Heart left ventricle (tissue), 13 donors: ENCODE measurements around the gene SSU72.

Source experiments
- CTCF ChIP-seq, 12 donors: fragments of 200-600 bp; sonication (generic) in 4 of 12; IDR thresholded peaks; one replicate each; pipeline versions ENCODE4 v1.5.0 to v1.8.0; 2018 to 2022; ENCODE audit warnings: antibody characterized with exemption in 12 of 12, mild to moderate bottlenecking in 5 of 12
- POLR2A ChIP-seq, 2 donors: fragments of 450-650 bp; IDR thresholded peaks; one replicate each; pipeline ENCODE4 v1.6.1; 2017; ENCODE audit warnings: antibody characterized with exemption in 2 of 2, mild to moderate bottlenecking in 2 of 2, moderate library complexity in 2 of 2
- donor health status: ischemic (EF 13 %, LVEDD 7.1; RV severe dilation, severe dysfunction).
- donor health status: DM: no; HTN: yes; CAD: no.
- donor health status: DM: no; HTN: no; CAD: no.
- donor health status: ischemic (EF 25% LVEDD 6.9; RV normal size, moderate dysfunction).
- donor health status: ischemic (EF 25% LVEDD 5.7; RV mildly dilated, moderate dysfunction).
- donor health status: ischemic (EF 35%, LVEDD 5.7; RV mildly dilated, moderate dysfunction).
- donor health status: nonischemic (EF 11% LVEDD 7.7; RV severe dilation, severe dysfunction).
- donor health status: DM: yes; HTN: yes; CAD: no.
- donor health status: PGD.
- donor health status: ischemic (EF 29% LVEDD 5.4; RV normal size, mild dysfunction).
- donor health status: nonischemic (EF 23%, LVEDD 6.1; RV moderate dilation, normal function).

- TF ChIP-seq CTCF (IDR thresholded peaks at IDR 0.05) (no peak), POLR2A (IDR thresholded peaks at IDR 0.05) (no peak)
These were observed 26.3 kb upstream of the SSU72 start for GRCh38 chr1:1600861-1601563.
